Ecto neural progenitor cell (in vitro differentiated cells): ENCODE results near the gene CCDC59.
"Not testable (repeated sequence)": the region's sequence is repeated elsewhere in the genome, so short reads cannot be mapped to it uniquely, and the experiment has no call there.

Source experiments
- DNase-seq: peaks from one replicate; pipeline ENCODE4 v3.0.0-alpha.2; 2018; ENCODE audit warnings: low spot score

The CCDC59 gene

GRCh38 chr12:82358200-82359114 is at the start of gene CCDC59, which contains the start of gene METTL25:
TSS of gene CCDC59 (minus strand) at chr12:82358387. CDS start at chr12:82358376, 11 bp downstream.
TSS of gene METTL25 (plus strand) at chr12:82358529. CDS start at chr12:82358566, 37 bp downstream.
- DNase-seq, result peak; percentile 100

GRCh38 chr12:82407481-82407880 is 49.3 kb upstream of the CCDC59 start:
- no peak for DNase-seq

- no peak for DNase-seq
Measured at GRCh38 chr12:82406651-82407050, 48.5 kb upstream of the CCDC59 start.

- DNase-seq, result no peak
Measured at GRCh38 chr12:82400819-82401218, 42.6 kb upstream of the CCDC59 start.

- no peak for DNase-seq
Measured at GRCh38 chr12:82398879-82399278, 40.7 kb upstream of the CCDC59 start.

GRCh38 chr12:82383930-82384552 is 25.9 kb upstream of the CCDC59 start:
- DNase-seq, result no peak

- DNase-seq, result no peak
Measured at GRCh38 chr12:82378997-82379396, 20.8 kb upstream of the CCDC59 start.

GRCh38 chr12:82375201-82375600 is 17.0 kb upstream of the CCDC59 start:
- no peak for DNase-seq

GRCh38 chr12:82366197-82366596 is 8.0 kb upstream of the CCDC59 start:
- DNase-seq, result no peak

- DNase-seq, result no peak
Measured at GRCh38 chr12:82363990-82364389, 5.8 kb upstream of the CCDC59 start.

- no peak for DNase-seq
Measured at GRCh38 chr12:82361461-82361915, 3.3 kb upstream of the CCDC59 start.

GRCh38 chr12:82360834-82361233 is 2.6 kb upstream of the CCDC59 start:
- not testable (repeated sequence) for DNase-seq

GRCh38 chr12:82359115-82359478 is 910 bp upstream of the CCDC59 start:
- peak; percentile 56 for DNase-seq

- DNase-seq, result no peak
Measured at GRCh38 chr12:82357845-82358199, 365 bp downstream of the CCDC59 start.

- no peak for DNase-seq
Measured at GRCh38 chr12:82357340-82357739, 847 bp downstream of the CCDC59 start.

GRCh38 chr12:82351390-82351789 is 6.8 kb downstream of the CCDC59 start:
- DNase-seq, result no peak

- no peak for DNase-seq
Measured at GRCh38 chr12:82350161-82350560, 8.0 kb downstream of the CCDC59 start.

GRCh38 chr12:82329508-82329907 is 28.7 kb downstream of the CCDC59 start:
- DNase-seq, result no peak

- DNase-seq, result no peak
Measured at GRCh38 chr12:82327861-82328260, 30.3 kb downstream of the CCDC59 start.

GRCh38 chr12:82326905-82327503 is 31.2 kb downstream of the CCDC59 start:
- DNase-seq, result no peak

GRCh38 chr12:82325540-82326336 is 32.4 kb downstream of the CCDC59 start:
- no peak for DNase-seq

GRCh38 chr12:82319276-82319675 is 38.9 kb downstream of the CCDC59 start:
- no peak for DNase-seq
